ENCODE measurements around the gene ZNF287.

DNA sequence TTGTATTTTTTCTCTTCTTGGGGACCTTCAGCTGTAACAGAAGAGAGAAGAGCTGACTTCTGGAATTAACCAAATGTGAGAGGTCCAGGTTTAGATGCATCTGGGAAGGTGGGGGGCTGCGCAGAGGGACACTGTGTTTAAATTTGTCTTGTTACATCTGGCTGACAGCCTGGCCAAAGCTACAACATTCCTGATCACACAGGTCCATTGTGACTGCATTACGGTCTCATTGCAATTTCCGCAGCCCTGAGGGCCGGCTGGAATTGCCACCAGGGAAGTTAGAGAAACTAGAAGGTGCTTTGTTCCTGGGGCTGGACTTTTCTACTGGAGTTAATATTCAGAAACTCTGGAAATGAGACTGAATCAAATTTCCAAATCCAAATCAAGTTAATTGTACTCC lies 39.1 kb downstream of the ZNF287 start:
- TF ChIP-seq, protein P1, sequence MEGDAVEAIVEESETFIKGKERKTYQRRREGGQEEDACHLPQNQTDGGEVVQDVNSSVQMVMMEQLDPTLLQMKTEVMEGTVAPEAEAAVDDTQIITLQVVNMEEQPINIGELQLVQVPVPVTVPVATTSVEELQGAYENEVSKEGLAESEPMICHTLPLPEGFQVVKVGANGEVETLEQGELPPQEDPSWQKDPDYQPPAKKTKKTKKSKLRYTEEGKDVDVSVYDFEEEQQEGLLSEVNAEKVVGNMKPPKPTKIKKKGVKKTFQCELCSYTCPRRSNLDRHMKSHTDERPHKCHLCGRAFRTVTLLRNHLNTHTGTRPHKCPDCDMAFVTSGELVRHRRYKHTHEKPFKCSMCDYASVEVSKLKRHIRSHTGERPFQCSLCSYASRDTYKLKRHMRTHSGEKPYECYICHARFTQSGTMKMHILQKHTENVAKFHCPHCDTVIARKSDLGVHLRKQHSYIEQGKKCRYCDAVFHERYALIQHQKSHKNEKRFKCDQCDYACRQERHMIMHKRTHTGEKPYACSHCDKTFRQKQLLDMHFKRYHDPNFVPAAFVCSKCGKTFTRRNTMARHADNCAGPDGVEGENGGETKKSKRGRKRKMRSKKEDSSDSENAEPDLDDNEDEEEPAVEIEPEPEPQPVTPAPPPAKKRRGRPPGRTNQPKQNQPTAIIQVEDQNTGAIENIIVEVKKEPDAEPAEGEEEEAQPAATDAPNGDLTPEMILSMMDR (IDR thresholded peaks at IDR 0.05; ENCODE audit: borderline replicate concordance, extremely low read depth, low read length, poor library complexity, severe bottlenecking) = no peak
- TF ChIP-seq EZH2 (IDR thresholded peaks at IDR 0.05; ENCODE audit: borderline replicate concordance, low read depth, low read length, severe bottlenecking) = no peak

Data from DND-41 (cell line).